SU-DHL-6 (cell line): ENCODE results near the gene KRTAP10-10.

ENCODE experiments used
- H2AFZ ChIP-seq: fragments of 200-600 bp; sonication (generic); 2 replicates; pipeline ENCODE4 v1.6.1; 2014; ENCODE audit warnings: low read depth, mild to moderate bottlenecking, moderate library complexity, mixed read lengths, antibody characterized with exemption, low read length; ENCODE audit not compliant: severe bottlenecking
- H3F3A ChIP-seq: fragments of 200-600 bp; shearing (Covaris generic); 2 replicates; pipeline ENCODE4 v1.6.0; 2016; ENCODE audit warnings: antibody characterized with exemption, mild to moderate bottlenecking; ENCODE audit not compliant: insufficient read depth
- H3K27ac ChIP-seq: fragments of 200-600 bp; sonication (generic); 2 replicates; pipeline ENCODE4 v1.5.1; 2016; ENCODE audit warnings: low read depth, mild to moderate bottlenecking, low read length, moderate library complexity, mixed read lengths
- H3K27me3 ChIP-seq: fragments of 200-600 bp; sonication (generic), shearing (Covaris generic); 2 replicates; pipeline ENCODE4 v1.6.0; 2014; ENCODE audit warnings: mild to moderate bottlenecking, low read length
- H3K36me3 ChIP-seq: fragments of 200-600 bp; sonication (generic); 2 replicates; pipeline ENCODE4 v1.6.1; 2014; ENCODE audit warnings: mild to moderate bottlenecking, low read length, mixed read lengths
- H3K4me2 ChIP-seq: fragments of 300-600, 200-600 bp; shearing (Covaris generic), sonication (generic); 2 replicates; pipeline ENCODE4 v1.6.0; 2014; ENCODE audit warnings: low read length, low read depth, mild to moderate bottlenecking; ENCODE audit not compliant: poor library complexity, severe bottlenecking
- H3K4me3 ChIP-seq: fragments of 200-600 bp; sonication (generic); 2 replicates; pipeline ENCODE4 v1.5.1; 2014; ENCODE audit warnings: antibody characterized with exemption, low read length, mild to moderate bottlenecking, mixed read lengths; ENCODE audit not compliant: insufficient read depth, poor library complexity, severe bottlenecking
- H3K79me2 ChIP-seq: fragments of 200-600 bp; sonication (generic); 2 replicates; pipeline ENCODE4 v1.6.1; 2014; ENCODE audit warnings: mild to moderate bottlenecking, low read length, moderate library complexity; ENCODE audit not compliant: insufficient read depth
- H3K9ac ChIP-seq: fragments of 200-600 bp; sonication (generic); 2 replicates; pipeline ENCODE4 v1.7.0; 2014; ENCODE audit warnings: mild to moderate bottlenecking, low read length
- H3K9me2 ChIP-seq: fragments of 200-600 bp; sonication (generic); replicated peaks from 2 replicates; pipeline ENCODE4 v1.6.1; 2014; ENCODE audit warnings: low read length; ENCODE audit not compliant: insufficient read depth
- H3K9me3 ChIP-seq: fragments of 200-600 bp; sonication (generic); 2 replicates; pipeline ENCODE4 v1.6.1; 2014; ENCODE audit warnings: low read length, mixed read lengths; ENCODE audit not compliant: insufficient read depth
- H4K20me1 ChIP-seq: fragments of 200-600 bp; sonication (generic); 2 replicates; pipeline ENCODE4 v1.6.1; 2014; ENCODE audit warnings: low read depth, mild to moderate bottlenecking, antibody characterized with exemption, low read length, moderate library complexity, mixed read lengths
- CTCF ChIP-seq: fragments of 200-600 bp; sonication (generic); IDR thresholded peaks from one replicate; pipeline ENCODE4 v1.5.1; 2017; ENCODE audit warnings: antibody characterized with exemption, mild to moderate bottlenecking, low read length, moderate library complexity; ENCODE audit not compliant: insufficient read depth, poor library complexity, severe bottlenecking
- EZH2phosphoT487 ChIP-seq: fragments of 200-600 bp; sonication (generic), shearing (Covaris generic); conservative IDR thresholded peaks from 2 replicates; pipeline ENCODE4 v1.6.1; 2018; ENCODE audit warnings: mild to moderate bottlenecking, antibody characterized with exemption, low read length, moderate library complexity, mixed read lengths

KRTAP10-10 gene

GRCh38 chr21:44619886-44620285 lies 17.3 kb upstream of the KRTAP10-10 start:
- Histone ChIP-seq H3K9me2 (no peaks in the 10 kb centered on the region), H3K4me3 (no peak overlapping the region), H3F3A (no peaks in the 10 kb centered on the region), H3K79me2 (no peaks in the 10 kb centered on the region), H3K9ac (no peak overlapping the region), H3K9me3 (peaks cover 10% of the 10 kb centered on the region; the same call in 1 of the 2 replicates), H2AFZ (no peak overlapping the region), H4K20me1 (no peaks in the 10 kb centered on the region), H3K4me2 (no peak overlapping the region), H3K36me3 (no peaks in the 10 kb centered on the region), H3K27ac (no peak overlapping the region), H3K27me3 (no peaks in the 10 kb centered on the region)
- TF ChIP-seq EZH2phosphoT487, result no peak
- no peak for TF ChIP-seq CTCF

DNA sequence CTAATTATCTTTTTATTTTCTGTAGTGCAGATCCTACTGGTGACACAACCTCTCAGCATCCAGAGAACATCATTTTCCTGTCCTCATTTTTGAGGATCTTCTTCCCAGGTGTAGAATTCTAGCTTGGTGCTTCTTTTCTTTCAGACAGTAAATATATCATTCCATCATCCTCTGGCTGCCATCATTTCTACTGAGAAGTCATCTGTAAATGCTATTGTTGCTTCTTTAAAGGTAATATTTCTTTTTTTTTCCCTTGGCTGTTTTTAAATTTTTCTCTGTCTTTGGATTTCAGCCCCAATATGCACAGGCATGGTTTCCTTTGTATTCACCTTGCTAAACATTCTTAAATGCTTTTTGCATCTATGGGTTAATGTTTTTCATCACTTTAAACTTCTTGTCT lies 13.6 kb upstream of the KRTAP10-10 start:
- Histone ChIP-seq H3K27ac (no peak overlapping the region), H3K27me3 (no peaks in the 10 kb centered on the region), H4K20me1 (no peaks in the 10 kb centered on the region), H3K9me3 (peaks cover 14% of the 10 kb centered on the region; the same call in 1 of the 2 replicates), H2AFZ (no peak overlapping the region), H3K4me2 (no peak overlapping the region), H3K79me2 (no peaks in the 10 kb centered on the region), H3K4me3 (no peak overlapping the region), H3K36me3 (no peaks in the 10 kb centered on the region), H3K9ac (no peak overlapping the region), H3F3A (no peaks in the 10 kb centered on the region), H3K9me2 (no peaks in the 10 kb centered on the region)
- TF ChIP-seq CTCF, result no peak

GRCh38 chr21:44625756-44626155 lies 11.4 kb upstream of the KRTAP10-10 start:
- Histone ChIP-seq H3K9me3 (peaks cover 14% of the 10 kb centered on the region; the same call in 1 of the 2 replicates), H3K27me3 (no peaks in the 10 kb centered on the region), H4K20me1 (no peaks in the 10 kb centered on the region), H3K4me2 (no peak overlapping the region), H3K27ac (no peak overlapping the region), H2AFZ (no peak overlapping the region), H3K9ac (no peak overlapping the region), H3K9me2 (no peaks in the 10 kb centered on the region), H3K79me2 (no peaks in the 10 kb centered on the region), H3F3A (no peaks in the 10 kb centered on the region), H3K36me3 (no peaks in the 10 kb centered on the region), H3K4me3 (no peak overlapping the region)
- TF ChIP-seq CTCF (no peak), EZH2phosphoT487 (no peak)
